HCT116 (cell line): ENCODE results near the gene NDUFS1. TPM values are rescaled to one million over a fixed set of nuclear protein-coding genes. Genes with fewer than 3 reads are reported as not detected.

ENCODE experiments used
- ATAC-seq: fragments of 200-7000 bp; cut with Tn5 transposase; 2 replicates; pipeline ENCODE4 v1.9.1; 2020; ENCODE audit warnings: mild to moderate bottlenecking, moderate library complexity
- BruUV-seq: library from RNA; stranded (reverse); fragments of 400-500 nt; replicated peaks from 2 replicates; lab custom pipeline; 2021; lab: Mats Ljungman, UMichigan
- CTCF ChIA-PET: fragments of 300-600 bp; sonication (Branson Sonifier 250); formaldehyde crosslinking; loops from one replicate; lab custom pipeline; 2021; ENCODE audit warnings: antibody characterized with exemption; lab: Charles Lee
- POLR2A ChIA-PET: fragments of 300-600, 350-600 bp; sonication (Branson Sonifier 250); formaldehyde crosslinking; loops from one replicate; lab custom pipeline; 2021; ENCODE audit warnings: antibody characterized with exemption; lab: Charles Lee
- RAD21 ChIA-PET, 2 experiments: fragments of 300-600 bp; sonication (Branson Sonifier 250); formaldehyde crosslinking; loops; one replicate each; lab custom pipeline; 2023; ENCODE audit warnings: low total read pairs in 2 of 2; ENCODE audit not compliant: uncharacterized antibody in 2 of 2, unreplicated experiment in 2 of 2, low non-redundant PET in 1 of 2; lab: Charles Lee
- DNase-seq: peaks from one replicate; pipeline ENCODE4 v3.0.0-alpha.2; 2010; ENCODE audit warnings: low read depth, low spot score
- H2AFZ ChIP-seq: fragments of 200-600 bp; shearing (Covaris generic), sonication (generic); 2 replicates; pipeline ENCODE4 v1.6.1; 2017; ENCODE audit warnings: low read depth, mixed run types, mixed read lengths, antibody characterized with exemption, low read length; ENCODE audit not compliant: poor library complexity, severe bottlenecking
- H3K27ac ChIP-seq: 2 replicates; pipeline ENCODE4 v1.5.1; 2012; ENCODE audit warnings: low read depth, low read length
- H3K27me3 ChIP-seq: fragments of 200-600 bp; sonication (generic); 2 replicates; pipeline ENCODE4 v1.6.1; 2016; ENCODE audit warnings: mixed run types, low read length, mixed read lengths; ENCODE audit not compliant: insufficient read depth
- H3K36me3 ChIP-seq, 2 experiments: fragments of 200-500 bp in 1 of 2; fragments of 200-600 bp in 1 of 2; sonication (Bioruptor generic) in 1 of 2; sonication (generic) in 1 of 2; 2 replicates each; pipeline versions ENCODE4 v1.5.1 to v1.6.1; 2014 to 2016; ENCODE audit warnings: low read length in 2 of 2, inconsistent platforms in 1 of 2, mixed read lengths in 1 of 2, mixed run types in 1 of 2; ENCODE audit not compliant: insufficient read depth in 2 of 2, control insufficient read depth in 1 of 2
- H3K4me1 ChIP-seq, 2 experiments: fragments of 200-600 bp in 1 of 2; sonication (generic) in 1 of 2; 2 replicates each; pipeline versions ENCODE4 v1.5.1 to v1.6.1; 2012 to 2017; ENCODE audit warnings: low read length in 2 of 2, inconsistent platforms in 1 of 2, mild to moderate bottlenecking in 1 of 2, mixed read lengths in 1 of 2, mixed run types in 1 of 2, moderate library complexity in 1 of 2; ENCODE audit not compliant: insufficient read depth in 2 of 2, control insufficient read depth in 1 of 2
- H3K4me2 ChIP-seq: fragments of 200-600 bp; sonication (generic); 2 replicates; pipeline ENCODE4 v1.6.1; 2017; ENCODE audit warnings: mixed run types, low read length, mixed read lengths
- H3K4me3 ChIP-seq, 2 experiments: fragments of 200-600 bp in 1 of 2; sonication (generic) in 1 of 2; replicated peaks in 1 of 2; 2 replicates each; pipeline ENCODE4 v1.5.1; 2011 to 2016; ENCODE audit warnings: low read length in 2 of 2, control low read depth in 1 of 2, low read depth in 1 of 2, mild to moderate bottlenecking in 1 of 2, mixed read lengths in 1 of 2, mixed run types in 1 of 2
- H3K79me2 ChIP-seq: fragments of 200-600 bp; sonication (generic); 2 replicates; pipeline ENCODE4 v1.6.1; 2017; ENCODE audit warnings: mild to moderate bottlenecking, mixed run types, low read length, moderate library complexity, mixed read lengths; ENCODE audit not compliant: insufficient read depth
- H3K9ac ChIP-seq: fragments of 200-600 bp; sonication (generic); 2 replicates; pipeline ENCODE4 v1.6.1; 2016; ENCODE audit warnings: low read length, mixed read lengths
- H3K9me2 ChIP-seq: fragments of 200-600 bp; sonication (generic), shearing (Covaris generic); 2 replicates; pipeline ENCODE4 v1.6.1; 2017; ENCODE audit warnings: mixed run types, mild to moderate bottlenecking, moderate library complexity; ENCODE audit not compliant: insufficient read depth
- H3K9me3 ChIP-seq, 2 experiments: fragments of 200-500 bp in 1 of 2; fragments of 200-600 bp in 1 of 2; sonication (Bioruptor generic) in 1 of 2; sonication (generic) in 1 of 2; 2 replicates each; pipeline ENCODE4 v1.6.1; 2014 to 2017; ENCODE audit warnings: low read length in 2 of 2, mixed read lengths in 2 of 2, inconsistent platforms in 1 of 2, low read depth in 1 of 2, mild to moderate bottlenecking in 1 of 2, mixed run types in 1 of 2, moderate library complexity in 1 of 2; ENCODE audit not compliant: control insufficient read depth in 1 of 2, insufficient read depth in 1 of 2
- H4K20me1 ChIP-seq: fragments of 200-600 bp; sonication (generic), shearing (Covaris generic); 2 replicates; pipeline ENCODE4 v1.6.1; 2017; ENCODE audit warnings: mixed run types, mild to moderate bottlenecking, moderate library complexity; ENCODE audit not compliant: insufficient read depth
- CTCF ChIP-seq, 3 experiments: fragments of 200-600 bp in 1 of 3; sonication (generic) in 1 of 3; IDR thresholded peaks in 2 of 3; conservative IDR thresholded peaks in 1 of 3; 2 replicates each; pipeline ENCODE4 v1.5.1; 2012 to 2017; ENCODE audit warnings: low read depth in 2 of 3, low read length in 2 of 3, antibody characterized with exemption in 1 of 3, borderline replicate concordance in 1 of 3, control low read depth in 1 of 3, mild to moderate bottlenecking in 1 of 3, mixed read lengths in 1 of 3, mixed run types in 1 of 3, moderate library complexity in 1 of 3; ENCODE audit not compliant: insufficient read depth in 1 of 3
- FOSL1 ChIP-seq: IDR thresholded peaks from 2 replicates; pipeline ENCODE4 v1.6.1; 2012; ENCODE audit warnings: low read depth
- REST ChIP-seq: IDR thresholded peaks from 2 replicates; pipeline ENCODE4 v1.6.1; 2012; ENCODE audit warnings: low read depth
- SP1 ChIP-seq: IDR thresholded peaks from 2 replicates; pipeline ENCODE4 v1.6.1; 2012; ENCODE audit warnings: low read depth
- intact Hi-C: fragments of 100-400 bp; cut with micrococcal nuclease; formaldehyde crosslinking; loops from 2 replicates; pipeline ENCODE4 v1.10.0; 2022
- total RNA-seq: library from RNA; stranded (reverse); gene quantifications from one replicate; pipeline ENCODE4 v1.2.1, GENCODE V29; 2021; ENCODE audit not compliant: unreplicated experiment

The NDUFS1 gene
- total RNA-seq, 1 experiment from 2014 or later, result 86.6 TPM

- Histone ChIP-seq H3K9me3 (no peaks in the 10 kb centered on the region), H3K79me2 (peaks cover 53% of the 10 kb centered on the region), H3K4me2 (no peak overlapping the region), H3K27ac (no peak overlapping the region), H3K36me3 (no peaks in the 10 kb centered on the region), H4K20me1 (no peaks in the 10 kb centered on the region), H3K9me2 (no peaks in the 10 kb centered on the region), H3K4me1 (no peaks in the 10 kb centered on the region), H3K4me3 (no peak overlapping the region), H2AFZ (no peak overlapping the region), H3K9ac (no peak overlapping the region), H3K27me3 (no peaks in the 10 kb centered on the region)
- no peak for DNase-seq
- RAD21 ChIA-PET, result no interaction called here
- POLR2A ChIA-PET, result no interaction called here
- ATAC-seq, result no peak
- CTCF ChIA-PET, result no interaction called here
- TF ChIP-seq REST (no peak), FOSL1 (no peak), CTCF (IDR thresholded peaks at IDR 0.05 in 2 of 3, conservative IDR thresholded peaks at IDR 0.05 in 1 of 3; ENCODE audit: borderline replicate concordance in 1 of 3, insufficient read depth in 1 of 3, low read depth in 2 of 3, low read length in 2 of 3) (peak in 1 of 3 experiments; percentile 23; a peak in 1 of 6 replicates), SP1 (no peak)
- intact Hi-C loops, result no loop called here
- BruUV-seq, result no TSS peak
Observed at GRCh38 chr2:206075113-206075512, 84.1 kb downstream of the NDUFS1 start.
